HepG2 (cell line): ENCODE measurements around the gene DAB2IP.

Experiments used
- CREM ChIP-seq, 2 experiments: sonication (generic) in 1 of 2; formaldehyde crosslinking in 1 of 2; IDR thresholded peaks; 2 replicates each; pipeline versions ENCODE4 v1.4.0 to v1.6.1; 2016 to 2020; ENCODE audit warnings: antibody characterized with exemption in 1 of 2, mild to moderate bottlenecking in 1 of 2, missing genetic modification reagents in 1 of 2
- CTCF ChIP-seq: sonication (generic); formaldehyde crosslinking; IDR thresholded peaks from 2 replicates; pipeline ENCODE4 v1.5.0; 2020; ENCODE audit warnings: mild to moderate bottlenecking, missing genetic modification reagents, moderate library complexity
- HDAC2 ChIP-seq: sonication (generic); formaldehyde crosslinking; IDR thresholded peaks from 2 replicates; pipeline ENCODE4 v1.4.0; 2020; ENCODE audit warnings: missing genetic modification reagents
- MED8 ChIP-seq: sonication (generic); formaldehyde crosslinking; IDR thresholded peaks from 2 replicates; pipeline ENCODE4 v1.8.1; 2023; ENCODE audit warnings: mild to moderate bottlenecking, missing genetic modification reagents; ENCODE audit not compliant: insufficient replicate concordance
- POLR2A ChIP-seq, 2 experiments: IDR thresholded peaks; 2 replicates each; pipeline ENCODE4 v1.6.1; 2011; ENCODE audit warnings: low read depth in 2 of 2, low read length in 2 of 2, mild to moderate bottlenecking in 1 of 2, moderate library complexity in 1 of 2; ENCODE audit not compliant: insufficient read depth in 1 of 2
- SP4 ChIP-seq: sonication (generic); formaldehyde crosslinking; IDR thresholded peaks from 2 replicates; pipeline ENCODE4 v1.8.1; 2023; ENCODE audit warnings: mild to moderate bottlenecking, missing genetic modification reagents
- TOPORS ChIP-seq: sonication (generic); formaldehyde crosslinking; IDR thresholded peaks from 2 replicates; pipeline ENCODE4 v1.8.0; 2023; ENCODE audit warnings: mild to moderate bottlenecking, missing genetic modification reagents
- ZBTB3 ChIP-seq: sonication (generic); formaldehyde crosslinking; IDR thresholded peaks from 2 replicates; pipeline ENCODE4 v1.4.0; 2020; ENCODE audit warnings: low read depth, mild to moderate bottlenecking, moderate library complexity, missing genetic modification reagents, borderline replicate concordance
- ZFP41 ChIP-seq: sonication (generic); formaldehyde crosslinking; IDR thresholded peaks from 2 replicates; pipeline ENCODE4 v1.4.0; 2020; ENCODE audit warnings: mild to moderate bottlenecking, missing genetic modification reagents, borderline replicate concordance

GRCh38 chr9:121691890-121692289 is 40.5 kb downstream of the DAB2IP start:
- TF ChIP-seq ZFP41 (CRISPR knock-in tag): no peak
- no peak for TF ChIP-seq CTCF (CRISPR knock-in tag)
- TF ChIP-seq SP4: no peak
- no peak for TF ChIP-seq TOPORS (CRISPR knock-in tag)
- no peak for TF ChIP-seq POLR2A (IDR thresholded peaks at IDR 0.05; ENCODE audit: insufficient read depth in 1 of 2, low read depth in 2 of 2, low read length in 2 of 2)
- no peak for TF ChIP-seq CREM (IDR thresholded peaks at IDR 0.05)
- no peak for TF ChIP-seq CREM (CRISPR knock-in tag; IDR thresholded peaks at IDR 0.05)
- TF ChIP-seq HDAC2 (CRISPR knock-in tag): no peak
- no peak for TF ChIP-seq MED8 (CRISPR knock-in tag)
- no peak for TF ChIP-seq ZBTB3
